CD4-positive, alpha-beta memory T cell (primary cell): Measurements from ENCODE around the gene CORO2A. TPM values are rescaled to one million over a fixed set of nuclear protein-coding genes. Genes with fewer than 3 reads are reported as not detected.

Experiments
- CTCF ChIA-PET: fragments of 350-600 bp; sonication (Branson Sonifier 250); formaldehyde crosslinking; loops from one replicate; lab custom pipeline; 2021; ENCODE audit warnings: inconsistent platforms; ENCODE audit not compliant: partially characterized antibody; lab: Charles Lee
- POLR2A ChIA-PET: fragments of 350-600 bp; sonication (Branson Sonifier 250); formaldehyde crosslinking; loops from one replicate; lab custom pipeline; 2021; ENCODE audit not compliant: partially characterized antibody; lab: Charles Lee
- DNase-seq, 5 donors: peaks; one replicate each; pipeline versions ENCODE4 v3.0.0 to v3.0.0-alpha.2; 2020 to 2022; ENCODE audit warnings: mixed read lengths in 1 of 5
- H3K27ac ChIP-seq: one replicate; pipeline ENCODE4 v1.7.0; 2013; ENCODE audit warnings: low read depth, low read length
- H3K27me3 ChIP-seq: 2 replicates; pipeline ENCODE4 v1.7.0; 2013; ENCODE audit warnings: mild to moderate bottlenecking, low read length, moderate library complexity; ENCODE audit not compliant: insufficient read depth
- H3K36me3 ChIP-seq: 2 replicates; pipeline ENCODE4 v1.7.0; 2013; ENCODE audit warnings: mild to moderate bottlenecking, low read length, moderate library complexity; ENCODE audit not compliant: insufficient read depth
- H3K4me1 ChIP-seq: 2 replicates; pipeline ENCODE4 v1.7.0; 2013; ENCODE audit warnings: mild to moderate bottlenecking, low read length, moderate library complexity; ENCODE audit not compliant: insufficient read depth
- H3K4me3 ChIP-seq, 2 donors: one replicate each; pipeline ENCODE4 v1.7.0; 2013; ENCODE audit warnings: low read length in 2 of 2, mild to moderate bottlenecking in 1 of 2
- H3K9me3 ChIP-seq, 2 donors: one replicate each; pipeline ENCODE4 v1.7.0; 2013; ENCODE audit warnings: low read length in 2 of 2, control low read depth in 1 of 2; ENCODE audit not compliant: control insufficient read depth in 1 of 2
- H3K27ac Mint-ChIP-seq, 7 donors: one replicate each; pipeline ENCODE4 v1.8.0; 2020 to 2021; ENCODE audit warnings: mixed read lengths in 7 of 7, mild to moderate bottlenecking in 6 of 7, inconsistent platforms in 3 of 7, moderate library complexity in 3 of 7
- H3K27me3 Mint-ChIP-seq, 2 donors: one replicate each; pipeline ENCODE4 v1.8.0; 2020 to 2021; ENCODE audit warnings: mixed read lengths in 2 of 2
- H3K36me3 Mint-ChIP-seq, 2 donors: one replicate each; pipeline ENCODE4 v1.8.0; 2020 to 2021; ENCODE audit warnings: mixed read lengths in 2 of 2, inconsistent platforms in 1 of 2, mild to moderate bottlenecking in 1 of 2
- H3K4me1 Mint-ChIP-seq, 4 donors: one replicate each; pipeline ENCODE4 v1.8.0; 2020 to 2021; ENCODE audit warnings: mixed read lengths in 4 of 4, mild to moderate bottlenecking in 1 of 4
- H3K4me3 Mint-ChIP-seq, 8 donors: one replicate each; pipeline ENCODE4 v1.8.0; 2020 to 2021; ENCODE audit warnings: mixed read lengths in 8 of 8, mild to moderate bottlenecking in 7 of 8, moderate library complexity in 6 of 8, inconsistent platforms in 3 of 8
- H3K9me3 Mint-ChIP-seq, 8 donors: one replicate each; pipeline ENCODE4 v1.8.0; 2020 to 2021; ENCODE audit warnings: mixed read lengths in 8 of 8, mild to moderate bottlenecking in 5 of 8, inconsistent platforms in 3 of 8, moderate library complexity in 1 of 8
- intact Hi-C: fragments of 100-400 bp; cut with micrococcal nuclease; formaldehyde crosslinking; loops from one replicate; pipeline ENCODE4 v1.15.1; 2023
- microRNA-seq: library from miRNA; unstranded; fragments of <30 nt; microRNA quantifications from one replicate; pipeline ENCODE4 v1.2.0, GENCODE V29; 2021; ENCODE audit warnings: borderline replicate concordance, borderline number of aligned reads, borderline microRNAs expressed, mixed read lengths
- polyA plus RNA-seq, 2 donors: library from polyadenylated mRNA; unstranded; fragments of 300-500 nt; fragmentation: Illumina TruSeq; gene quantifications; one replicate each; pipeline ENCODE4 v1.2.3, GENCODE V29; 2021
- total RNA-seq, 2 experiments: library from RNA; stranded (reverse); gene quantifications; one replicate each; pipeline ENCODE4 v1.2.3, GENCODE V29; 2021

The CORO2A gene
- total and polyA plus RNA-seq, 4 experiments from 2014 or later, result 4.4 to 11.9 (median 8.5) TPM

DNA sequence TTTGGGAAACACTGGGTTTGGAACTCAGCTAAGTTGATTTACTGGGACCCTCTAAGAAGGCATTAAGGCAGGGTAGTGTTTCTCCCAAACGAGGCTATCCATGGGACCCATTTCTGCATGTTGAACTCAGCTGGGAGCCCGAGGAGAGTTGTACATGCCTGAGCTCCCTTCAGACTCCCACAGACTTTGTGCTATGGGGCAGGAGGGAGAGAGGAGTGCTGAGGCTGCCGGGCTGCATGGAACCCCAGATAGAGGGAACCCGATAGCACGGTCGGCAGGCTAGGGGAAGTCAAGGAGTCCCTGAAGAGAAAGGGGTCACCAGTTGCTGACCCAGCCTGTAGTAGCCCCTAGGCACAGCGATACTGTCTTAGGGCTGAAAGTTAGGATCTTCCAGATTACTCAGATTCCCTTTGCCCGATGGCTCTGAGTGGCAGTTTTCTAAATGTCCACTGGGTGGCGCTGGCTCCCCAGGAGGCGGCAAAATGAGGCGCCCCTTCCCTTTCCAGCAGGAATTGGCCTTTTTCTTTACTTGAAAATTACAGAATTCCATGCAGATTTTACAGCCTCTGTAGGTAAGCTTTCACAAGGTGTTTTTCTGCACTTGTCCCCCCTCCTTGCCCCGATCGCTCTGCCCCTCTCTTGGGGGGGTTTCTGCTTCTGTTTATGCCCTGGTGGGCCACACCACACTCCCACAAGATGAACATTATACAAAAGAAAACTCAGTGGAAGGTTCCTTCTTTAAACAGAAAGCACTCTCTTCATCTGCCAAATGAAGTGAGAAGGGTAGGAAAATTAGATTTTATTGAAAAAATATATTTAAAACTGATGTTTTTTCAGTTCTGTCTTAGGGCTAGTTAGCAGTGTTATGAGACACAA, 118.1 kb downstream of the CORO2A start:
- Mint-ChIP-seq H3K27ac (peak overlapping the region; percentile 92 to 98 (median 96)), H3K4me3 (peak overlapping the region; percentile 52 to 89 (median 71)), H3K4me1 (peaks cover 24 to 43% (median 29%) of the 10 kb centered on the region in 4 donors), H3K9me3 (no peaks in the 10 kb centered on the region), H3K36me3 (peaks cover 11 to 27% of the 10 kb centered on the region in 2 donors), H3K27me3 (no peaks in the 10 kb centered on the region)
- H3K27me3 ChIP-seq, result no peaks in the 10 kb centered on the region
- DNase-seq, result peak; percentile 60 to 72 (median 62)
- H3K4me3 ChIP-seq, result no peak overlapping the region
- CTCF ChIA-PET, result interaction anchor here (0.7 to 5.5 kb wide), 33 partner anchors 9 to 701 kb away, joined by 3 to 54 read pairs (median 4); partner anchors contain the start of genes CORO2A, TBC1D2 and TRIM14
- peak overlapping the region; percentile 67 for H3K27ac ChIP-seq
- peaks cover 31% of the 10 kb centered on the region for H3K4me1 ChIP-seq
- no peaks in the 10 kb centered on the region for H3K9me3 ChIP-seq
- POLR2A ChIA-PET, result interaction anchor here (0.6 to 3.7 kb wide), 12 partner anchors 17 to 189 kb away, joined by 3 to 36 read pairs (median 5); partner anchors contain the start of genes NANS, TBC1D2 and TRIM14
- intact Hi-C loops, result loop anchor here (1.0 kb wide), 5 partner anchors 44 to 189 kb away; no protein-coding TSS in a partner anchor
- H3K36me3 ChIP-seq, result peaks cover 7% of the 10 kb centered on the region

DNA sequence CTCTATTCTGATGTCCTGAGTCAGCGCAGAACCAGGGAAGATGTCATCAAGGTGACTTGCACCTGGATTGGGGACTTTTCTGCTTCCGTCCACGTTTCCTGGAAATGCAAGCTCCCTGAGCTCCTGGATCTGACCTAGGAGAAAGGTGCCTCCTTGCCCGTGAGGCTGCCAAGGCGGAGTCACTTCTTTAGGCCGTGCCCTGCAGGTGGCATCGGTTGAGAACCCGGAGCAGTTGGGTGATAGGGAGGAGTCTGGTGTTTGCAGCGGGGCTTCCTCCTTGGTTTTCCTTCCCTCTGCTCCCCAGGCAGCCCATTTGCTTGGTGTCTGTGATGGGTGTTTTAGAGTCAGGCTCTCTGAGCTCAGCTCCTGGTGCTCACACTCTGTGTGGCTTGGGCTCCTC, 120.7 kb downstream of the CORO2A start:
- Histone ChIP-seq H3K4me3 (no peak overlapping the region), H3K27me3 (no peaks in the 10 kb centered on the region), H3K27ac (no peak overlapping the region), H3K36me3 (no peaks in the 10 kb centered on the region), H3K9me3 (no peaks in the 10 kb centered on the region), H3K4me1 (peaks cover 28% of the 10 kb centered on the region)
- POLR2A ChIA-PET, result interaction anchor here (0.7 to 2.1 kb wide), 6 partner anchors 14 to 184 kb away, joined by 3 to 7 read pairs (median 4); partner anchors contain the start of genes CORO2A, TBC1D2 and TRIM14
- no peak for DNase-seq
- intact Hi-C loops, result no loop called here
- peaks cover 23 to 35% (median 26%) of the 10 kb centered on the region in 4 donors for H3K4me1 Mint-ChIP-seq
- H3K36me3 Mint-ChIP-seq, result peaks cover 0 to 17% of the 10 kb centered on the region in 2 donors
- no peaks in the 10 kb centered on the region for H3K9me3 Mint-ChIP-seq
- CTCF ChIA-PET, result interaction anchor here (0.8 to 5.5 kb wide), 9 partner anchors 10 to 193 kb away, joined by 3 to 54 read pairs (median 5); partner anchors contain the start of gene TRIM14
- no peak overlapping the region for H3K27ac Mint-ChIP-seq
- H3K4me3 Mint-ChIP-seq, result no peak overlapping the region
- H3K27me3 Mint-ChIP-seq, result no peaks in the 10 kb centered on the region

Small RNA genes lying within 50 kb of the gene (microRNA-seq; reads per million reads assigned to microRNA genes)
- not detected for gene MIR6854

Other genes with a start within 250 kb of the CORO2A start
- gene ANP32B, start 209.3 kb downstream of the CORO2A start, total RNA-seq, result 100 to 1,000 TPM; 164 to 168 TPM
- gene ANP32B, start 209.3 kb downstream of the CORO2A start, polyA plus RNA-seq, result 10 to 100 TPM; 70.4 to 92.1 TPM
- gene NANS, start 135.9 kb downstream of the CORO2A start, total RNA-seq, result 10 to 100 TPM; 22.1 to 23.2 TPM
- 10 to 100 TPM; 34.6 to 55.3 TPM for gene NANS, start 135.9 kb downstream of the CORO2A start, polyA plus RNA-seq
- 10 to 100 TPM; 86.1 to 86.2 TPM for gene TRIM14, start 73.4 kb downstream of the CORO2A start, total RNA-seq
- gene TRIM14, start 73.4 kb downstream of the CORO2A start, polyA plus RNA-seq, result 10 to 100 TPM; 41.4 to 84.7 TPM
- 10 to 100 TPM; 11.2 to 11.4 TPM for gene TBC1D2, start 63.0 kb upstream of the CORO2A start, total RNA-seq
- 10 to 100 TPM in 1 of 2 donors, 1 to 10 TPM in 1; 2.1 to 11.0 TPM for gene TBC1D2, start 63.0 kb upstream of the CORO2A start, polyA plus RNA-seq